Type B pancreatic cell (in vitro differentiated cells): ENCODE results near the gene ECSCR. TPM values are rescaled to one million over a fixed set of nuclear protein-coding genes. Genes with fewer than 3 reads are reported as not detected.
"Not testable (repeated sequence)": the region's sequence is repeated elsewhere in the genome, so short reads cannot be mapped to it uniquely, and the experiment has no call there.

Experiments
- DNase-seq: peaks from one replicate; pipeline ENCODE4 v3.0.0; 2021; ENCODE audit warnings: mixed read lengths; ENCODE audit not compliant: unreplicated experiment; ENCODE audit errors: extremely low spot score
- H3K27ac Mint-ChIP-seq: 2 replicates; pipeline ENCODE4 v1.8.0; 2021; ENCODE audit warnings: mild to moderate bottlenecking, mixed read lengths
- H3K27me3 Mint-ChIP-seq: 2 replicates; pipeline ENCODE4 v1.8.0; 2021; ENCODE audit warnings: mixed read lengths
- H3K36me3 Mint-ChIP-seq: 2 replicates; pipeline ENCODE4 v1.8.0; 2021; ENCODE audit warnings: mixed read lengths
- H3K4me1 Mint-ChIP-seq: one replicate; pipeline ENCODE4 v1.8.0; 2021; ENCODE audit warnings: mixed read lengths; ENCODE audit not compliant: unreplicated experiment
- H3K4me3 Mint-ChIP-seq: 2 replicates; pipeline ENCODE4 v1.8.0; 2021; ENCODE audit warnings: mild to moderate bottlenecking, mixed read lengths
- H3K9me3 Mint-ChIP-seq: 2 replicates; pipeline ENCODE4 v1.8.0; 2021; ENCODE audit warnings: mixed read lengths
- total RNA-seq: library from RNA; stranded (reverse); gene quantifications from 2 replicates; pipeline ENCODE4 v1.2.1, GENCODE V29; 2021; ENCODE audit warnings: low replicate concordance
- TF ChIP-seq, protein P1 (sequence below): fragments of 200-600 bp; sonication (generic); conservative IDR thresholded peaks from 2 replicates; pipeline ENCODE4 v1.5.0; 2021; ENCODE audit warnings: antibody characterized with exemption, mild to moderate bottlenecking

The ECSCR gene
- total RNA-seq, 1 donor from 2014 or later, result not detected

DNA sequence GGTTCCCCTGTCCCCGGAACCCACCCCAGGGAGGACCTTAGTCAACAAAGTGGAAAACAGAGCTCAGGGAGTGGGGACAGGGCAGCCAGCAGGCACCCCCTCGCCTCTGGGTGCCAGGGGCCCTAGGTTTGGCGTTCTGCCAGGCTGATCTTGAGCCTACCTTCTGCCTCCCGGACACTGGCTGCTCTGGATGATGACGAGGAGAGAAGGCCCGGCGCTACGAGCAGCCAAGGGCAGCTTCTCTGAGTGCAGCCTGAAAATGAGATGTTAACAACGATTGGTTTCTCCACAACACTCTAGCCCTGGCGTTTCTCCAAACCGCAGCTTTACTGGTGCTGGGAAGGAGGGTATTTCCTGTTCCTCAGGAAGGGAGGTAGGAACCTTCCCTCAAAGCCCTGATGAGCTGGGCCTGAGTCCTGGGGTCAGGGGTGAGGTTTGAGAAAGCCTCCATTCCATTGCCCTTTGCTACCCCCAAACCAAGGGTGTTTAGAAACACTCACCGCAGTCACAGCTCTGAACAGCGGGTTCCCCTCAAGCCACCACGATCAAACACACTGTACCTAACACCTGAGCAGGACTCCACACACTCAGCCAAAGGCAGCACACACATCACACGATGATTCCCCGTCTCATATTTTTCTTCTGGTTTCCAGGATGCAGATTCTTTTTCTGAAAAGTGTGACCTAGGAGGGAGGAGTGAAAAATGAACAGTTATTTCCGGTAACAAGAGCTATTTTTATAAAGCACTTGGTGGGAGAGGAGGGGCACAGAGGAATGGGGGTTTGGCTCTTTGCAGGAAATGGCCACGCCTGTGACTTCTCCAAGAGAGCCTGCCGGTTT, 19.7 kb upstream of the ECSCR start, which contains the start of gene STING1:
TSS of gene STING1 (minus strand) at position 709 of the 840 bp plus-strand sequence. CDS start 1,054 bp downstream, outside the sequence.
- Mint-ChIP-seq H3K27ac (peak within 1 kb of the TSS; percentile 85), H3K4me3 (peak within 1 kb of the TSS; percentile 55), H3K27me3 (no peaks in the 10 kb centered on the region), H3K4me1 (peaks cover 28% of the 10 kb centered on the region), H3K9me3 (no peaks in the 10 kb centered on the region), H3K36me3 (no peaks in the 10 kb centered on the region)
- no peak for DNase-seq
- TF ChIP-seq, protein P1, sequence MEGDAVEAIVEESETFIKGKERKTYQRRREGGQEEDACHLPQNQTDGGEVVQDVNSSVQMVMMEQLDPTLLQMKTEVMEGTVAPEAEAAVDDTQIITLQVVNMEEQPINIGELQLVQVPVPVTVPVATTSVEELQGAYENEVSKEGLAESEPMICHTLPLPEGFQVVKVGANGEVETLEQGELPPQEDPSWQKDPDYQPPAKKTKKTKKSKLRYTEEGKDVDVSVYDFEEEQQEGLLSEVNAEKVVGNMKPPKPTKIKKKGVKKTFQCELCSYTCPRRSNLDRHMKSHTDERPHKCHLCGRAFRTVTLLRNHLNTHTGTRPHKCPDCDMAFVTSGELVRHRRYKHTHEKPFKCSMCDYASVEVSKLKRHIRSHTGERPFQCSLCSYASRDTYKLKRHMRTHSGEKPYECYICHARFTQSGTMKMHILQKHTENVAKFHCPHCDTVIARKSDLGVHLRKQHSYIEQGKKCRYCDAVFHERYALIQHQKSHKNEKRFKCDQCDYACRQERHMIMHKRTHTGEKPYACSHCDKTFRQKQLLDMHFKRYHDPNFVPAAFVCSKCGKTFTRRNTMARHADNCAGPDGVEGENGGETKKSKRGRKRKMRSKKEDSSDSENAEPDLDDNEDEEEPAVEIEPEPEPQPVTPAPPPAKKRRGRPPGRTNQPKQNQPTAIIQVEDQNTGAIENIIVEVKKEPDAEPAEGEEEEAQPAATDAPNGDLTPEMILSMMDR, result no peak

DNA sequence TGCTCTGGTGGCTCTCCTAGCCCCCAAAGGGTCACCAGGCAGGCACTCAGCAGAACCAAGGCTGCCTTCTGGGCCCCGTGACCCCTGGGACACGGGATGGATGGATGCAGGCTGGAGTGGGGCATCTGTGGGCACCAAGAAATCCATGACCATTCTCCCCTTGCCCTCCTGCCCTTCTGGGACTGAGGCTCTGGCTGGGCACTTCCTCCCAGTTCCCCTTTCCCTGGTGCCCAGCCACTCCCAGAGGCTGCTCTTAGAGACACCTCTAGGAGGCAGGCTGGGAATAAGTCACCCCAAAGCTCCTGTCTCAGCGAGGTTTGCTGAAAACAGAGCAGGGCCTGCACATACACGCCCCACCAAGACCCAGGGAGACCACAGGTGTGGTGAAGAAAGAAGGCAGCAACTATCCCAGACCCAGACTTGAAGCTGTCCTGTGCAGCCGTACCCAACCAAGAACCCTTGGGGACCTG, 19.1 kb upstream of the ECSCR start:
- TF ChIP-seq, protein P1, result no peak
- Mint-ChIP-seq H3K9me3 (no peaks in the 10 kb centered on the region), H3K27ac (no peak overlapping the region), H3K36me3 (no peaks in the 10 kb centered on the region), H3K4me3 (no peak overlapping the region), H3K4me1 (peaks cover 27% of the 10 kb centered on the region), H3K27me3 (no peaks in the 10 kb centered on the region)
- no peak for DNase-seq

DNA sequence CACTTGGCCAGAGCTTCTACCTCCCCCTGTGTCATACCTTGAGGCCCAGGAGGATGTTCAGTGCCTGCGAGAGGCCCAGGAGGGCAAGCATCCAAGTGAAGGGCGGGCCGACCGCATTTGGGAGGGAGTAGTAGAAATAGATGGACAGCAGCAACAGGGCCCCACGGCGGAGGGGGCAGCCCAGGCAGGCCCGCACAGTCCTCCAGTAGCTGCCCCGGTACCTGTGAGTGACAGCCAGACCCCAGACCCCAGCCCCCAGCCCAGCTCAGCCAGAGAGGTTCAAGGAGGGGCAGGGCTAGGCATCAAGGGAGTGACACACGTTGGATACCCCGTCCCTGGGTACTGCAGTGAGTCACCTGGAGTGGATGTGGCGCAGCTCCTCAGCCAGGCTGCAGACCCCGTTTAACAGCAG, 18.6 kb upstream of the ECSCR start:
- H3K36me3 Mint-ChIP-seq, result no peaks in the 10 kb centered on the region
- TF ChIP-seq, protein P1, result no peak
- no peak overlapping the region for H3K27ac Mint-ChIP-seq

DNA sequence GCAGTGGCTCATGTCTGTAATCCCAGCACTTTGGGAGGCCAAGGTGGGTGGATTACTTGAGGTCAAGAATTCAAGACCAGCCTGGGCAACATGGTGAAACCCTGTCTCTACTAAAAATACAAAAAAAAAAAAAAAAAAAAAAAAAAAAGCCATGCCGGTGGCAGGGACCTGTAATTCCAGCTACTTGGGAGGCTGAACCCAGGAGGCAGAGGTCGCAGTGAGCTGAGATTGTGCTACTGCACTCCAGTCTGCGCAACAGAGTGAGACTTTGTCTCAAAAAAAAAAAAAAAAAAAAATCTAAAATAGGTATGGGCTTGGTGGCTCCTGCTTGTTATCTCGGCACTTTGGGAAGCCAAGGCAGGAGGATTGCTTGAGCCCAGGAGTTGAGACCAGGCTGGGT, 17.2 kb upstream of the ECSCR start:
- not testable (repeated sequence) for H3K27me3 Mint-ChIP-seq, H3K4me3 Mint-ChIP-seq, H3K36me3 Mint-ChIP-seq, H3K27ac Mint-ChIP-seq, DNase-seq, H3K9me3 Mint-ChIP-seq
- peaks cover 25% of the 10 kb centered on the region for H3K4me1 Mint-ChIP-seq

More for the DNA sequence above, 18.6 kb upstream of the ECSCR start:
- no peaks in the 10 kb centered on the region for H3K9me3 Mint-ChIP-seq
- H3K4me3 Mint-ChIP-seq, result no peak overlapping the region
- peaks cover 23% of the 10 kb centered on the region for H3K4me1 Mint-ChIP-seq
- no peaks in the 10 kb centered on the region for H3K27me3 Mint-ChIP-seq
- no peak for DNase-seq

DNA sequence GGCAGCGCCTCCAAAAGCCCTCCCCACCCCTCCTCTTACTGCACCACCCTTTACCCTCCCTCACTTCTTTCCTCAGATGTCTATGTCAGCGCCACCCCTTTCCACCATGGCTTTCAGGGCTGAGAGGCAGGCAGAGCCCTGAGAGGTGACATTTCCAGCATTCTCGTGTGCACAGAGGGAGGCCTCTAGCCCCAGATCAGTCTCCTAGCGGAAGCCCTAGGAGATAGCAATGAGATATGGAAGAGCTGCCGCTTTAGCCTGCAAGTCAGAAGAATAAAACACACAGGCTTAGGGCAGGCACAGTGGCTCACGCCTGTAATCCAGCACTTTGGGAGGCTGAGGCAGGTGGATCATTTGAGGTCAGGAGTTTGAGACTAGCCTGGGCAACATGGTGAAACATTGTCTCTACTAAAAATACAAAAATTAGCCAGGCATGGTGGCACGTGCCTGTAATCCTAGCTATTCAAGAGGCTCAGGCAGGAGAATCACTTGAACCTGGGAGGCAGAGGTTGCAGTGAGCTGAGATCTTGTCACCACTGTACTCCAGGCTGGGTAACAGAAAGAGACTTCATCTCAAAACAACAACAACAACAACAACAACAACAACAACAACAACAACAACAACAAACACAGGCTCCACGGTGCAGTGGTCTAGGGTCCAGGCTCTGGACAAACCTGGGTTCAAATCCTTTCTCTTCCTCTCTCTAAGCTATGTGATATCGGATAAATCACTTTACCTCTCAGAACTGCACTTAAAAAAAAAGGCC, 16.3 kb upstream of the ECSCR start:
- H3K27me3 Mint-ChIP-seq, DNase-seq, H3K4me3 Mint-ChIP-seq, H3K9me3 Mint-ChIP-seq, H3K27ac Mint-ChIP-seq, H3K36me3 Mint-ChIP-seq: not testable (repeated sequence)
- H3K4me1 Mint-ChIP-seq, result peaks cover 23% of the 10 kb centered on the region

DNA sequence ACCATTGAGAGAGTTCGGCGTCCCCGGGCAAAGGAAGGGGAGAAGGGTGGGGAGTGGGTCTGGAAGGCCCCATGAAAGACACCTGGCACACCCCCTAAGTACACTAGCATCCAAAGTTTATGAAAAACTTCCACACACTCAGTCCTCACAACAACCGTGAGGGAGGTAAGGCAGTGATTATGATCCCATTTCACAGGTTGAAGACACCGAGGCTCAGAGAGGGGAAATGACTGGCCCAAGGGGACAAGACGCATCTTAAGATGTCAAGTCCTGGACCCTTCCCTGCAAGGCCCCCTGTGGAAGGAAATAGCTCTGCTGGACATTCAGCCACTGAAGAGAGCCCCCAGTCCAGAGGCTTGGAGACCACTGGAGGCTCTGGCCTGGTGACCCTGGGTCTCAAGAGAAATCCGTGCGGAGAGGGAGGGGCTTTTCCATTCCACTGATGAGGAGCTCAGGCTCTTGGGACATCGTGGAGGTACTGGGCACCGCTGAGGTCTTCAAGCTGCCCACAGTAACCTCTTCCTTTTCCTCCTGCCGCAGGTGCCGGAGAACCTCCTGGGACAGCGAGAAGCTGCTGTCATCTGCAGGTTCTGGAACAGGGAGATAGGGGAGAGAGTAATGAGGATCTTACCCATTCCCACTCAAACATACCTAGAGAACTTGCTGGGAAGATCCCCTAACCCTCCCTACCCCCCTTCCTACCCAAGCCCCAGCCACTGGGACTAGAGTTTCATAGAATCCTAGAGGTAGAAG, 13.5 kb upstream of the ECSCR start:
- no peak for DNase-seq
- no peak overlapping the region for H3K4me3 Mint-ChIP-seq
- H3K27ac Mint-ChIP-seq, result no peak overlapping the region
- H3K27me3 Mint-ChIP-seq, result peaks cover 7% of the 10 kb centered on the region
- H3K4me1 Mint-ChIP-seq, result peaks cover 33% of the 10 kb centered on the region
- TF ChIP-seq, protein P1, result no peak
- no peaks in the 10 kb centered on the region for H3K9me3 Mint-ChIP-seq
- H3K36me3 Mint-ChIP-seq, result no peaks in the 10 kb centered on the region
